GM12801 (cell line): ENCODE results near the gene DNAH2.

Experiments
- TF ChIP-seq, protein P1 (sequence below): IDR thresholded peaks from one replicate; pipeline ENCODE4 v1.5.1; 2011; ENCODE audit warnings: control low read depth; ENCODE audit not compliant: insufficient read length; ENCODE audit errors: extremely low read depth

Gene DNAH2

DNA sequence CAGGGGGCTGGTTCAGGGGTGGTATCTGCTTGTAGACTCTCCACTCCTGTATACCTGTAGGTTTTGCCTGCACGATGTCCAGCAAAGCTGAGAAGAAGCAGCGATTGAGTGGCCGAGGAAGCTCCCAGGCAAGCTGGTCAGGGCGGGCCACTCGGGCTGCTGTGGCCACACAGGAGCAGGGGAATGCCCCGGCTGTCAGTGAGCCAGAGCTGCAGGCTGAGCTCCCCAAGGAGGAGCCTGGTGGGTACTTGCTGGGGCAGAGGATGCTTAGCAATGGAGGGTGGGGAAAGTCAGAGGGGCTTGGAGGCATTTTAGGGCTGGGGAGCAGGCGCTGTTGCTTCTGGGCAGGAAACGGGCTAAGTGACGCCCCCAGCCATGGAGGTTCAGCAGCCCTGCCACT lies 2.1 kb downstream of the DNAH2 start:
- TF ChIP-seq, protein P1, sequence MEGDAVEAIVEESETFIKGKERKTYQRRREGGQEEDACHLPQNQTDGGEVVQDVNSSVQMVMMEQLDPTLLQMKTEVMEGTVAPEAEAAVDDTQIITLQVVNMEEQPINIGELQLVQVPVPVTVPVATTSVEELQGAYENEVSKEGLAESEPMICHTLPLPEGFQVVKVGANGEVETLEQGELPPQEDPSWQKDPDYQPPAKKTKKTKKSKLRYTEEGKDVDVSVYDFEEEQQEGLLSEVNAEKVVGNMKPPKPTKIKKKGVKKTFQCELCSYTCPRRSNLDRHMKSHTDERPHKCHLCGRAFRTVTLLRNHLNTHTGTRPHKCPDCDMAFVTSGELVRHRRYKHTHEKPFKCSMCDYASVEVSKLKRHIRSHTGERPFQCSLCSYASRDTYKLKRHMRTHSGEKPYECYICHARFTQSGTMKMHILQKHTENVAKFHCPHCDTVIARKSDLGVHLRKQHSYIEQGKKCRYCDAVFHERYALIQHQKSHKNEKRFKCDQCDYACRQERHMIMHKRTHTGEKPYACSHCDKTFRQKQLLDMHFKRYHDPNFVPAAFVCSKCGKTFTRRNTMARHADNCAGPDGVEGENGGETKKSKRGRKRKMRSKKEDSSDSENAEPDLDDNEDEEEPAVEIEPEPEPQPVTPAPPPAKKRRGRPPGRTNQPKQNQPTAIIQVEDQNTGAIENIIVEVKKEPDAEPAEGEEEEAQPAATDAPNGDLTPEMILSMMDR = no peak

DNA sequence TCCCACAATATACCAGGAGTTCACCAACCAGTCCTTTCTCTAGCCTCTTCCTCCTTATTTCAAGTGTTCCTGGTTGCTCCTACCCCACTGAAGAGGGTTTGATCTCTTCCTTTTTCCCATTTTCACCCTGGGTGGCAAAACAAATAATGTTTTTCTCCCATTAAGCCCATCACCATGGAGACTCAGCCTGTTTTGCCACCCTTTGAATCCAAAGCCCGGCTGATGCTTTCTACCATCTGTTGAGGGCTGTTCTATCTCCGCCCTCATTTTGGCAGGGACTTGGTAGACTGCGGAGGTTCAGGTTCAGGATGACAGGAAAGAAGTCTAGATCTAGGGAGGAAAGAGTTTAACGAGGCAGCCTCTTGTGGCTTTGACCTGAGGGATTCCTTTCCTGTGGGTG lies 2.6 kb downstream of the DNAH2 start:
- TF ChIP-seq, protein P1 = no peak

- TF ChIP-seq, protein P1 = no peak
These were observed 4.1 kb downstream of the DNAH2 start for GRCh38 chr17:7721612-7722011.

DNA sequence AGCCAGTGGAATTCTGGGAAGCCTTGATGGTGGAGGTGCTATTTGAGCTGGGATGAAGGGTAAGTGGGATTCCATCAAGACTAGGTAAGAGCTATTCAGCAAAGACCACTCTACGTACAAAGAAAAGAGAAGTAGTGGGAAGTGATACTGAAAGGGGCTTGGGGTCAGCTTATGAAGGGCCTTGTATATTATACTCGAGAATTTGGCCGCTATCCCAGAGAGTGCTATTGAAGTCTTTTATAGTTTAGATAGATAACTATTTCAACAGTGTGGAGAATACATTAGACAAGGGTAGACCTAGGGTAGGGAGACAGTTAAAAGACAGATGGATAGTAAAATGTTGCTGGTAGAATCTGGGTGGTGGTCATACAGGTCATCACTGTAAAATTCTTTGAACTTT lies 10.3 kb downstream of the DNAH2 start:
- TF ChIP-seq, protein P1 = no peak

DNA sequence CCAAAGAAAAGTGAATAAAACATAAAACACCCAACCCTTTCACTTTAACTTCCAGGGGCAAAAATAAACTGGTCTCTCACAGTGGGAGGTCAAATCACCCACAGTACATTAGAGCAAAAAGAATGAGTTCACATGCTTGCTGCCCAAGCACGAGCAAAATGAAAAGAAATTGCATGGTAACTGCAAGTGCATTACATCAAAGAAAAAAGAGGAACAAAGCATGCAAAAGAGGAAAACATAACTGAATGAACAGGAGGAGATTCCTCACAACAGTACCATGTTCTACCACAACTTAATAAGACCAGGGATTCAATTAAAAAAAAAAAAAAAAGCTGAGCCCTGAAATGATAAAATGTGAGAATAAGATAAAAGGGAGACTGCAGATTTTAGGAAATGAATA lies 12.3 kb downstream of the DNAH2 start:
- TF ChIP-seq, protein P1 = no peak

DNA sequence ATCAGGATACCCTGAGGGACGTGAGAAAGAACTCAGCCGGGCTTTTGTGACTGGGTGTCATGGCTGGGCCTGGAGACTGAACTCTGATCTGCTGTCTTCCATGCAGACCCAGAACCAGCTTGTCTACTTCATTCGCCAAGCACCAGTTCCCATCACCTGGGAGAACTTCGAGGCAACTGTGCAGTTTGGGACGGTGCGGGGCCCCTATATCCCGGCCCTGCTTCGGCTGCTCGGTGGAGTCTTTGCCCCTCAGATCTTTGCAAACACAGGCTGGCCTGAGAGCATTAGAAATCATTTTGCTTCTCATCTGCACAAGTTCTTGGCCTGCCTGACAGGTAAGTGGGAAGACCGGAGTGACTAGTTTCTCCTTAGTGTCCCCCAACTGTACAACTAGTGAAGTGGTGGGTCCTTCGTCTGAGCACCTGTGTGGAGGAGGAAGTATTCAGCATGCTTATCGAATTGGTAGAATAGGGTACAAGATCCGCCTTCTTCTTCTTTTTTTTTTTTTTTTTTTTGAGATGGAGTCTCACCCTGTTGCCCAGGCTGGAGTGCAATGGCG lies 15.5 kb downstream of the DNAH2 start:
- TF ChIP-seq, protein P1 = no peak

- TF ChIP-seq, protein P1 = no peak
These were observed 20.1 kb downstream of the DNAH2 start for GRCh38 chr17:7737601-7738000.
